SK-N-SH treated with all-trans-retinoic acid at 6 μM for 48 hours (cell line): ENCODE results near the gene EMC6.

ENCODE experiments used
- ATAC-seq: fragments of 200-7000 bp; cut with Tn5 transposase; 3 replicates; pipeline ENCODE4 v1.9.1; 2020; ENCODE audit warnings: mild to moderate bottlenecking, moderate library complexity
- ARNTL ChIP-seq: fragments of 450-650 bp; formaldehyde crosslinking; IDR thresholded peaks from 2 replicates; pipeline ENCODE4 v1.5.0; 2020; ENCODE audit warnings: low read depth, mild to moderate bottlenecking, moderate library complexity, borderline replicate concordance
- BACH2 ChIP-seq: fragments of 250-450 bp; sonication (Bioruptor Pico); IDR thresholded peaks from 2 replicates; pipeline ENCODE4 v1.9.0; 2021; ENCODE audit warnings: mild to moderate bottlenecking, borderline replicate concordance
- CSDC2 ChIP-seq: fragments of 250-450 bp; sonication (Bioruptor Pico); IDR thresholded peaks from 2 replicates; pipeline ENCODE4 v1.5.0; 2020; ENCODE audit warnings: mild to moderate bottlenecking, moderate library complexity
- ESRRG ChIP-seq: fragments of 250-450 bp; sonication (Bioruptor Pico); IDR thresholded peaks from 2 replicates; pipeline ENCODE4 v1.6.1; 2021; ENCODE audit warnings: mild to moderate bottlenecking
- OSR1 ChIP-seq: fragments of 250-450 bp; sonication (Bioruptor Pico); IDR thresholded peaks from 2 replicates; pipeline ENCODE4 v1.8.0; 2022; ENCODE audit warnings: moderate library complexity, mild to moderate bottlenecking, inconsistent platforms
- PPARA ChIP-seq: fragments of 250-450 bp; sonication (Bioruptor Pico); IDR thresholded peaks from 2 replicates; pipeline ENCODE4 v1.5.0; 2020; ENCODE audit warnings: mild to moderate bottlenecking, borderline replicate concordance
- SNAI2 ChIP-seq: fragments of 250-450 bp; sonication (Bioruptor Pico); IDR thresholded peaks from 2 replicates; pipeline ENCODE4 v1.5.0; 2020; ENCODE audit warnings: mild to moderate bottlenecking, moderate library complexity
- TCF4 ChIP-seq: fragments of 250-450 bp; sonication (Bioruptor Pico); IDR thresholded peaks from 2 replicates; pipeline ENCODE4 v1.8.0; 2021; ENCODE audit warnings: mild to moderate bottlenecking, moderate library complexity, borderline replicate concordance
- TOX ChIP-seq: fragments of 250-450 bp; sonication (Bioruptor Pico); IDR thresholded peaks from 2 replicates; pipeline ENCODE4 v1.8.0; 2021; ENCODE audit warnings: mild to moderate bottlenecking, moderate library complexity, borderline replicate concordance
- ZC3H10 ChIP-seq: fragments of 250-450 bp; sonication (Bioruptor Pico); IDR thresholded peaks from 2 replicates; pipeline ENCODE4 v1.5.1; 2021; ENCODE audit warnings: mild to moderate bottlenecking, moderate library complexity
- ZFP3 ChIP-seq: fragments of 250-450 bp; sonication (Bioruptor Pico); IDR thresholded peaks from 2 replicates; pipeline ENCODE4 v1.5.0; 2020; ENCODE audit warnings: mild to moderate bottlenecking, moderate library complexity
- ZFP30 ChIP-seq: fragments of 450-650 bp; formaldehyde crosslinking; IDR thresholded peaks from 2 replicates; pipeline ENCODE4 v1.5.0; 2022; ENCODE audit warnings: mild to moderate bottlenecking, moderate library complexity
- ZNF565 ChIP-seq: fragments of 450-650 bp; formaldehyde crosslinking; conservative IDR thresholded peaks from 2 replicates; pipeline ENCODE4 v1.5.0; 2020; ENCODE audit warnings: low read depth, mild to moderate bottlenecking, moderate library complexity
- ZNF70 ChIP-seq: fragments of 450-650 bp; formaldehyde crosslinking; IDR thresholded peaks from 2 replicates; pipeline ENCODE4 v1.5.0; 2020; ENCODE audit warnings: mild to moderate bottlenecking, moderate library complexity
- ZNF8 ChIP-seq: fragments of 450-650 bp; formaldehyde crosslinking; IDR thresholded peaks from 2 replicates; pipeline ENCODE4 v1.5.0; 2020; ENCODE audit warnings: mild to moderate bottlenecking, moderate library complexity
- TF ChIP-seq, protein P1 (sequence below): fragments of 250-450 bp; sonication (Bioruptor Pico); IDR thresholded peaks from 2 replicates; pipeline ENCODE4 v1.8.0; 2021; ENCODE audit warnings: low read depth, mild to moderate bottlenecking, moderate library complexity, borderline replicate concordance
- TF ChIP-seq, protein P2 (sequence below): fragments of 250-450 bp; sonication (Bioruptor Pico); IDR thresholded peaks from 2 replicates; pipeline ENCODE4 v1.8.0; 2020; ENCODE audit warnings: mild to moderate bottlenecking, moderate library complexity, borderline replicate concordance
- TF ChIP-seq, protein P3 (sequence below): fragments of 250-450 bp; sonication (Bioruptor Pico); IDR thresholded peaks from 2 replicates; pipeline ENCODE4 v1.5.0; 2020; ENCODE audit warnings: mild to moderate bottlenecking, moderate library complexity
- TF ChIP-seq, protein P4 (sequence below): fragments of 250-450 bp; sonication (Bioruptor Pico); IDR thresholded peaks from 2 replicates; pipeline ENCODE4 v1.5.1; 2021; ENCODE audit warnings: mild to moderate bottlenecking, moderate library complexity

The EMC6 gene

DNA sequence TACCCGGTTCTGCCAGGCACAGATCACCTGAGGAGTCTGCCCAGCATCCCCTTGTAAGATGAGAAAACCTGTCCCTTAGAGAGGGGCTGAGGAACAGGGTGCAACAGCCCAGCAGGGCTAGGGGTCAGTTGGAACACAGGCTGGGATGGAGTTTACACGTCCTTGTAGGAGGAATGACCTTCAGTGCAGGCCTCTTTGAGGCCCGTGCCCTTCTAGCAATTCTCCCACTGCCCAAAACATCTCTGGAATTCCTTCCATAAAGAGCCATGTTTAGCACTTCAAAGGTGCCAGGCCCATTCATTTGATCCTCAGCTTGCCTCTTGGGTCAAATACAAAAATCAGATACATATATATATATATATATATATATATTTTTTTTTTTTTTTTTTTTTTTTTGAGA, 27.6 kb upstream of the EMC6 start:
- ATAC-seq: no peak
- TF ChIP-seq ZFP30 (CRISPR knock-in tag): no peak

DNA sequence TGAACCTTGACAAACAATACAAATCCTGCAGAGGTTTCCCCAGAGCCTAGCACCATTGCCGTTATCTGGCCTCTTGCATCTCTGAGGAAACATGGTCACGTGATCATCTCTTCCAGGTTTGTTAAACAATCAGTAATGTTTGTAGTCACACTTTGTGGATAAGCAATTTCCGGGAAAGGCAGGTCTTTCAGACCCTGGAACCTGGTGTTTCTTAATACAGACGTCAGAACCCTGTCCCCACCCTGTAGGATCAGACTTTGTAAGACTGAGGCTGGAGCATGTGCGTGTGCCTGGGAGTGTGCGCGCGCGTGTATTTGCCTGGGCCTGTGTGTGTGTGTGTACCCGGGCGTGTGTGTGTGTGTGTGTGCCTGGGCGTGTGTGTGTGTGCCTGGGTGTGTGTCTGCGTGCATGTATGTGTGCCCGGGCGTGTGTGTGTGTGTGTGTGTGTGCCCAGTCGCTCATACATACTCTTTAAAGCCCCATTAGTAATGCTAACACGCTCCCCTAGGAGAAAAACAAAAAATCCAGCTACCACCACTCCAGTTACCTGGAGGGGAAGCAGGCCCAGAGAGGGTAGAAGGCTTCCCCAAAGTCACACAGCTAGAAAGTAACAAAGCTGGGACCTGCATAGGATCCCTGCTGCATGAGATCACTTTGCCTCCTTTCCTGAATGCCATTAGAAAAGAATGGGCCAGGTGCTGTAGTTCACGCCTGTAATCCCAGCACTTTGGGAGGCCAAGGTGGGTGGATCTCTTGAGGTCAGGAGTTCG, 26.7 kb upstream of the EMC6 start:
- ATAC-seq: no peak
- no peak for TF ChIP-seq PPARA
- TF ChIP-seq, protein P1, sequence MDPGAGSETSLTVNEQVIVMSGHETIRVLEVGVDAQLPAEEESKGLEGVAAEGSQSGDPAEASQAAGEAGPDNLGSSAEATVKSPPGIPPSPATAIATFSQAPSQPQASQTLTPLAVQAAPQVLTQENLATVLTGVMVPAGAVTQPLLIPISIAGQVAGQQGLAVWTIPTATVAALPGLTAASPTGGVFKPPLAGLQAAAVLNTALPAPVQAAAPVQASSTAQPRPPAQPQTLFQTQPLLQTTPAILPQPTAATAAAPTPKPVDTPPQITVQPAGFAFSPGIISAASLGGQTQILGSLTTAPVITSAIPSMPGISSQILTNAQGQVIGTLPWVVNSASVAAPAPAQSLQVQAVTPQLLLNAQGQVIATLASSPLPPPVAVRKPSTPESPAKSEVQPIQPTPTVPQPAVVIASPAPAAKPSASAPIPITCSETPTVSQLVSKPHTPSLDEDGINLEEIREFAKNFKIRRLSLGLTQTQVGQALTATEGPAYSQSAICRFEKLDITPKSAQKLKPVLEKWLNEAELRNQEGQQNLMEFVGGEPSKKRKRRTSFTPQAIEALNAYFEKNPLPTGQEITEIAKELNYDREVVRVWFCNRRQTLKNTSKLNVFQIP (CRISPR knock-in tag): no peak
- no peak for TF ChIP-seq ZC3H10
- no peak for TF ChIP-seq ESRRG (CRISPR knock-in tag)
- TF ChIP-seq CSDC2 (CRISPR knock-in tag): no peak
- TF ChIP-seq TOX: no peak
- no peak for TF ChIP-seq ZNF8 (CRISPR knock-in tag)
- TF ChIP-seq ZFP3 (CRISPR knock-in tag): no peak
- no peak for TF ChIP-seq SNAI2 (CRISPR knock-in tag)
- no peak for TF ChIP-seq ZNF70 (CRISPR knock-in tag)
- TF ChIP-seq, protein P2, sequence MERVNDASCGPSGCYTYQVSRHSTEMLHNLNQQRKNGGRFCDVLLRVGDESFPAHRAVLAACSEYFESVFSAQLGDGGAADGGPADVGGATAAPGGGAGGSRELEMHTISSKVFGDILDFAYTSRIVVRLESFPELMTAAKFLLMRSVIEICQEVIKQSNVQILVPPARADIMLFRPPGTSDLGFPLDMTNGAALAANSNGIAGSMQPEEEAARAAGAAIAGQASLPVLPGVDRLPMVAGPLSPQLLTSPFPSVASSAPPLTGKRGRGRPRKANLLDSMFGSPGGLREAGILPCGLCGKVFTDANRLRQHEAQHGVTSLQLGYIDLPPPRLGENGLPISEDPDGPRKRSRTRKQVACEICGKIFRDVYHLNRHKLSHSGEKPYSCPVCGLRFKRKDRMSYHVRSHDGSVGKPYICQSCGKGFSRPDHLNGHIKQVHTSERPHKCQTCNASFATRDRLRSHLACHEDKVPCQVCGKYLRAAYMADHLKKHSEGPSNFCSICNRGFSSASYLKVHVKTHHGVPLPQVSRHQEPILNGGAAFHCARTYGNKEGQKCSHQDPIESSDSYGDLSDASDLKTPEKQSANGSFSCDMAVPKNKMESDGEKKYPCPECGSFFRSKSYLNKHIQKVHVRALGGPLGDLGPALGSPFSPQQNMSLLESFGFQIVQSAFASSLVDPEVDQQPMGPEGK (CRISPR knock-in tag): no peak
- TF ChIP-seq BACH2 (CRISPR knock-in tag): no peak
- TF ChIP-seq, protein P3, sequence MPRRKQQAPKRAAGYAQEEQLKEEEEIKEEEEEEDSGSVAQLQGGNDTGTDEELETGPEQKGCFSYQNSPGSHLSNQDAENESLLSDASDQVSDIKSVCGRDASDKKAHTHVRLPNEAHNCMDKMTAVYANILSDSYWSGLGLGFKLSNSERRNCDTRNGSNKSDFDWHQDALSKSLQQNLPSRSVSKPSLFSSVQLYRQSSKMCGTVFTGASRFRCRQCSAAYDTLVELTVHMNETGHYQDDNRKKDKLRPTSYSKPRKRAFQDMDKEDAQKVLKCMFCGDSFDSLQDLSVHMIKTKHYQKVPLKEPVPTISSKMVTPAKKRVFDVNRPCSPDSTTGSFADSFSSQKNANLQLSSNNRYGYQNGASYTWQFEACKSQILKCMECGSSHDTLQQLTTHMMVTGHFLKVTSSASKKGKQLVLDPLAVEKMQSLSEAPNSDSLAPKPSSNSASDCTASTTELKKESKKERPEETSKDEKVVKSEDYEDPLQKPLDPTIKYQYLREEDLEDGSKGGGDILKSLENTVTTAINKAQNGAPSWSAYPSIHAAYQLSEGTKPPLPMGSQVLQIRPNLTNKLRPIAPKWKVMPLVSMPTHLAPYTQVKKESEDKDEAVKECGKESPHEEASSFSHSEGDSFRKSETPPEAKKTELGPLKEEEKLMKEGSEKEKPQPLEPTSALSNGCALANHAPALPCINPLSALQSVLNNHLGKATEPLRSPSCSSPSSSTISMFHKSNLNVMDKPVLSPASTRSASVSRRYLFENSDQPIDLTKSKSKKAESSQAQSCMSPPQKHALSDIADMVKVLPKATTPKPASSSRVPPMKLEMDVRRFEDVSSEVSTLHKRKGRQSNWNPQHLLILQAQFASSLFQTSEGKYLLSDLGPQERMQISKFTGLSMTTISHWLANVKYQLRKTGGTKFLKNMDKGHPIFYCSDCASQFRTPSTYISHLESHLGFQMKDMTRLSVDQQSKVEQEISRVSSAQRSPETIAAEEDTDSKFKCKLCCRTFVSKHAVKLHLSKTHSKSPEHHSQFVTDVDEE (CRISPR knock-in tag): no peak
- TF ChIP-seq, protein P4, sequence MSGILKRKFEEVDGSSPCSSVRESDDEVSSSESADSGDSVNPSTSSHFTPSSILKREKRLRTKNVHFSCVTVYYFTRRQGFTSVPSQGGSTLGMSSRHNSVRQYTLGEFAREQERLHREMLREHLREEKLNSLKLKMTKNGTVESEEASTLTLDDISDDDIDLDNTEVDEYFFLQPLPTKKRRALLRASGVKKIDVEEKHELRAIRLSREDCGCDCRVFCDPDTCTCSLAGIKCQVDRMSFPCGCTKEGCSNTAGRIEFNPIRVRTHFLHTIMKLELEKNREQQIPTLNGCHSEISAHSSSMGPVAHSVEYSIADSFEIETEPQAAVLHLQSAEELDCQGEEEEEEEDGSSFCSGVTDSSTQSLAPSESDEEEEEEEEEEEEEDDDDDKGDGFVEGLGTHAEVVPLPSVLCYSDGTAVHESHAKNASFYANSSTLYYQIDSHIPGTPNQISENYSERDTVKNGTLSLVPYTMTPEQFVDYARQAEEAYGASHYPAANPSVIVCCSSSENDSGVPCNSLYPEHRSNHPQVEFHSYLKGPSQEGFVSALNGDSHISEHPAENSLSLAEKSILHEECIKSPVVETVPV (CRISPR knock-in tag): no peak
- TF ChIP-seq ZFP30 (CRISPR knock-in tag): no peak
- TF ChIP-seq ARNTL (CRISPR knock-in tag): no peak

DNA sequence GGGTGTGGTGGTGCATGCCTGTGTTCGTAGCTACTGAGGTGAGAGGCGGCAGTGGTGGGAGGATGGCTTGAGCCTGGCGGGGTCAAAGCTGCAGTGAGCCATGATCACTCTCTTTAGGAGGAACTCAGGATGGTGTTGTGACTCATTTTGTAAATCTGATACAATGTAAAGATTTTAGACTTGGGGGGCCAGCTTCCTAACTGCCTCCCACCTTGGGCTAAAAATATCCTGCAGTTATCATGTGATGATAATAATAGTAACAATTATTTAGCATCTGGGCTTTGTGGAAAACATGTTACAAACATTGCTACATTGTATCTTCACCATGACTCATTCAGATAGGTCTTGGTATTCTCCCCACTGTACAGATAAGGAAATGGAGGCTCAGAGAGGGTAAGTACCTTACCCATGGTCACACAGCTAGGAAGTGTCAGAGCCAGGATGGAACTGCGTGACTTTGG, 24.7 kb upstream of the EMC6 start:
- no peak for ATAC-seq
- TF ChIP-seq, protein P4 (CRISPR knock-in tag): no peak
- TF ChIP-seq ZNF8 (CRISPR knock-in tag) (no peak), CSDC2 (CRISPR knock-in tag) (no peak), BACH2 (CRISPR knock-in tag) (no peak), ZNF565 (no peak)

DNA sequence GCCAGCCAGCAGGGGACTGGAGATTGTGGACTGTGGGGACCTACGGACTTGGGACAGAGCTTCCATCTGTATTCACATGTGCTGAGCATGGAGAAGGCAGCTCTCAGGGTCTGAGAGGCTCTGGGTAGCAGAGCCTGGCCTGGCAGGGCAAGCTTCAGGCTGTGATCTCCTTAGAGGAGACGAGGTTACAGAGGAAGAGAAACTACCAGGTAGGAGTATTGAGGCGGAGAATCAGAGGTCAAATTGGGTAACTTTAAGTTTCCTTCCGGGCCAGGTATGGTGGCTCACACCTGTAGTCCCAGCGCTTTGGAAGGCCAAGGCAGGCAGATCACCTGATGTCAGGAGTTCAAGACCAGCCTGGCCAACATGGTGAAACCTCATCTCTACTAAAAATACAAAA, 23.3 kb upstream of the EMC6 start:
- TF ChIP-seq ZFP30 (CRISPR knock-in tag): no peak
- TF ChIP-seq ZNF8 (CRISPR knock-in tag): no peak
- no peak for TF ChIP-seq SNAI2 (CRISPR knock-in tag)
- TF ChIP-seq TOX: no peak
- no peak for TF ChIP-seq ZFP3 (CRISPR knock-in tag)
- TF ChIP-seq OSR1 (CRISPR knock-in tag): no peak
- TF ChIP-seq, protein P3 (CRISPR knock-in tag): no peak
- no peak for TF ChIP-seq TCF4
- no peak for TF ChIP-seq ZNF565
- no peak for ATAC-seq
